Inferior parietal cortex (tissue), 1 donor: ENCODE data around the gene TCP10L.
"Not testable (repeated sequence)": the region's sequence is repeated elsewhere in the genome, so short reads cannot be mapped to it uniquely, and the experiment has no call there.

Experiments
- DNase-seq: peaks from one replicate; pipeline ENCODE4 v3.0.0-alpha.2; 2016; ENCODE audit errors: extremely low spot score

TCP10L gene

DNA sequence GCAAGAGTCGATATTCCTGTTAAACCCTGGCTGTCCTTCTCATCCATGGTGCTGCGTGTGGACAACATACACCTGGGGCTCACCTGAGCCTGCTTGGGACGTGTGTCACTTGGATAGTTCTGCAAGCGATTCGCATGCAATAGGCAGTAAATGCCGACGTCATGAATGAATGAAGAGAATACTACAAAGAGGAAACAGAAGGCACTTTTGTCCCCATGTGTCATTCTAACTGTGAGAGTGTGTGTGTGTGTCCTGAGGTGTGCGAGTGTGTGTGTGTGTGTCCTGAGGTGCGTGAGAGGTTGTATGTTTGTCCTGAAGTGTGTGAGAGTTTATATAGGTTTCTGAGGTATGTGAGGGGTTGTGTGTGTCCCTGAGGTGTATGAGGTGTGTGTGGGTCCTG is 647 bp upstream of the TCP10L start:
- DNase-seq, result no peak

DNA sequence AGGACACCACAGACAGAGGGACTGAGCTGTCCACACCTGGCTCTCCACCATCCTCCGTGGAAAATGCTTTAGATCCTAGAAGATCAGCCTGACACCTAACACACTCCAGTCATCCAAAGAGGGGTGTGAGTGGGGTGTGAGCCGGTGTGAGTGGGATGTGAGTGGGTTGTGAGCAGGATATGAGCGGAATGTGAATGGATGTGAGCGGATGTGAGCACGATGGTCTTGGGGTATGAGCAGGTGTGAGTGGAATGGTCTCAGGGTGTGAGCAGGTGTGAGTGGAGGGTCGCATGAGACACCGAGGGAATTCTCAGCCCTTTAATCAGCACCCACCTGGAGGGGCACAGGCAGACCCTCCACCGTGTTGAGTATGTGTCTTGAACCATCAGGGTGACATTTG is 851 bp downstream of the TCP10L start:
- DNase-seq, result no peak

DNA sequence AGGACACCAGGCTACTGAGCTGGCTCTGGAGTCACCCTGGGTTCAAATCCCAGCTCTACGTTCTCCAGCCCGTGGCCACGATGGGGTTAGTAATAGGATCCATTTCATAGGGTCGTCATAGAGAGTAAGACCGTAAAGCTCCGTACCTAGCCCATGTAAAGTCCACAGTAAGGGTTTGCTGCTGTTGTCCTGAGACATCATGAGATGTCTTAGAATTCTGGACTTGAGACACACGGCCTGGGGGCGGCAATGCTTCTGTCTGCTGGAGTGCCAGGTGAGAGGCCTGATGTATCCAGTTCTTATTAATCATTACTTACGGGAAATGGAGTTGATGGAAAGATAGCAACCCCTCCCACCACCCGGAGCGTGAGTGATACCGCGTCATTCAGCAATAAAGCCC is 3.6 kb downstream of the TCP10L start:
- DNase-seq, result no peak

DNA sequence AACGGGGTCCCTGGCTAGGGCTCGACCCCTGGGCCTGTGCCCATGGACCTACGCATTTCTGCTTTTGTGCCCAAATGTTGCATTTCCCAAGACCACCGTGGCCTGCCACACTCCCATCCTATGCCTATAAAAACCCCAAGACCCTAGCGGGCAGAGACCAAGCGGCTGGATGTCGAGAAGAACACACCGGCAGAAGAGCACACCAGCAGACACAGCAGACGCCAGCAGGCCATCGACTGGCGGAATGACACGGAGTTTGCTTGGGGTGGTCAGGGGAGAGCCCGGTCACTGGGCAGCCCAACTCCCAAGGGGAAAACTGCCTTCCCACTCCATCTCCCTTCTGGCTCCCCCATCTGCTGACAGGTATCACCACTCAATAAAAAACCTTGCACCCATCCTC is 4.4 kb downstream of the TCP10L start:
- no peak for DNase-seq

DNA sequence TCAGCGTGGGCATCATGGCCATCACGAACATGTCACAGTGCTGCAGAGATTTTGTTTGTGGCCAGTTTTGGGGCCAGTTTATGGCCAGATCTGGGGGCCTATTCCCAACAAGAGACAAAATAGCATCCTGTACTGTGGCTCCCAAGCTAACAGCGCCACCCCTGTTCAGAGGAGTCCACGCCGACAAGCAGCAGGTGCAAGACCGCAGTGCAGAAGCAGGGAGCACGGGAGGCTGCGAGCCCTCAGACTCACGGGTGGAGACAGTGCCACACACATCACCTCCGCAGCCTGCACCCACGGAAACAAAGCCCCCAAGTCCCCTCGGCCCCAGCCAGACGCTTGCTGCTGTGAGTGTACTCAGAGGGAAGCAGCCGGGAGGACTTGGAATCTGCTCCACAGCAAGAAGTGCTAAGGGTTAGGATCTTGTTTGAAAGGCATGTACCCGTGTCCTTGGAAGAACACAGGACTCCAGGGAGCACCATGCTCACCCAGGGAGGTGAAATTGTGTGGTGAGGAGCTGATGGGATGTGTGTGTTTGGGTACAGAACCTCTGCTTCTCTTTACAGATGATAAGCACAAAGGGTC is 7.1 kb downstream of the TCP10L start:
- no peak for DNase-seq

DNA sequence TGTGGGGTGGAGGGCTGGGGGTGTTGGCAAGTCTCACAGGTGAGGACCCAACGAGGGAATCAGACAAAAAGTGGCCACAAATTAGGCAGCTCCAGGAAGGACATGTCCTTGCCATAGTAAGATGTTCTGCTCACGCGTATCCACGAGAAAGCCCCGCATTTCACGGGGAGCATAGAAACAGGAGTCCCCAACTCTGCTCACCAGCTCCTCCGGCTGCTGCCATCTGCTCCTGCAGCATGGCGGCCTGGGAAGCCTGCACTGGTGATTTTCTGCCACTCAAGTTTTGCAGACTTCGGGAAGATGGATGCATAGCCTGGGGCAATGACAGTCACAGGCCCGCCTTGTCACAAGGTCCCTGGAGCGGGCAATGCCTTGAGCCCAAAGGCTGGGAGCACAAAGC is 9.3 kb downstream of the TCP10L start:
- DNase-seq, result no peak

DNA sequence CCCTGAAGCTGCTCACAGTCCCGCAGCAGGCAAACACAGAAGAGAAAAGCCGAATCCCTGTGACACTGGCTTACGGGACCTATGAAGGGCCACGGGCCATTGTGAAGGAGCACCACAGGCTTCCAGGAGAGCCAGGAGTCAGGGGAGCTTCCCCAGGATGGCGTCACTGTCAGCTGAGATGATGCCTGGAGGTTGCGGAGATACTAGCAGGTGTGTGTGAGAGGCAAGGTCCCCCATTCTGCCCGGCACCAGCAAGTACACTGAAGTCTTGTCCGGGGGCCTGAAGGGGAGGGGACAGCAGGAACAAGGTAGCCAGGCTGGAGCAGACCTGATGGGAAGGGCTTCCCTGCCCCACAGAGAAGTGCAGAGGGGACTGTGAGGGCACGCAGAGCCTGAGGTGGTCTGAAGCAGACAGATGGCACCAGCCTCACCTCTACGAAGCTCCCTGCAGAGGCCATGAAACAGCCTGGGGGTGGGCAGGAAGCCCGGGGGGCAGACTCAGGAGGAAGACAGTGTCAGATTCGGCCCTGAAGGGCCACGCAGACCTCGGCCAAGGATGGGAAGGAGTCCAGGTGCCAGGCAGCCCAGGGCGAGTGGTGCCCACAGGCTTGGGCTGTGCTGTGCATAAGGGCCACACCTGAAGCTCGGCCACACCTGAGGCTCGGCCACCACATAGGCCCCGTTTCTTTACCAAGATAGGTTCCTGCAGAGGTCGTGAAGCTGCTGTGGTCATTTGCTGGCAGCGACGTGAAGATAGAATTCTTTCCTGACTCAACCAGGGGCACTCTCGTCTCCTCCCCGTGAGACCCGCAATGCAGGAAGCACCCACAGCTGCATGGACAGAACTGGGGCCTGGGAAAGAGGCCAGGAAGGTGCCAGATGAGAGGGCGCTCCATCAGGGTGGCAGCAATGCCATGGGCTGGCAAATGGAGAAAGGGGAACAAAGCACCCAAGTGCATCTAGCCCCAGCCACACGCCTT is 10.1 kb downstream of the TCP10L start:
- DNase-seq, result no peak

DNA sequence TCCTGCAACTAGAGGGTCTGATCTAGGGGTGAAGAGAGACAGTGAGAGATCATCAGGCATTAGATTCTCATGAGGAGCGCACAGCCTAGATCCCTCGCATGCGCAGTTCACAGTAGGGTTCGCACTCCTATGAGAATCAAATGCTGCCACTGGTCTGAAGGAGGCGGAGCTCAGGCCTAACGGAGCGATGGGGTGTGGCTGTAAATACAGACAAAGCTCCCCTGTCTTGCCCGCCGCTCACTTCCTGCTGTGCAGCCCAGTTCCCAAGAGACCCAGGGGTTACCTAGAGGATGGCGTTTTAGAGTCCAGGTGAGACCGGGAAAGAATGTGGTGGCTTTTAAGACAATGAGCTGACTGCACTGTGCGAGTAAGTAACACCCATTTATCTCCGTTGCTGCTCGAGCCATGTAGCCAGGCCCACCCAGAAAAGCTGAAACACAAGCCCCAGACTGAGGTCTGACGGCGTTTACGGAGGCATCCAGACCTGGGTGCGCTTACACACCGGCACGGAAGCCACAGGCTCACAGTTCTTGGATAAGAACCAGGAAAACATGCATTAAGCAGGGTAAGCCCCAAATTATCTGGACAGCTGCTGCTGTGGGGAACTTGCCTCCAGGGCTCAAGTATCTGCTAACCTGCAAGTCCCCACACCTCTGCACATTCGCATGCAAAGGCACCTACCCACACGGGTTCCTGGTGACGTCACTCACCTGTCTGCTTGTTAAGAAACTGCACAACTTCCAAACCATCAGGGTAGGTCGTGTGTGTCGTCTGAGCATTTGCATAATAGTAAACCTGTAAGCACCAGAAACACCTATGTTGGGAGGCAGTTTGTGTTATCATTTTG is 12.5 kb downstream of the TCP10L start:
- DNase-seq, result no peak

DNA sequence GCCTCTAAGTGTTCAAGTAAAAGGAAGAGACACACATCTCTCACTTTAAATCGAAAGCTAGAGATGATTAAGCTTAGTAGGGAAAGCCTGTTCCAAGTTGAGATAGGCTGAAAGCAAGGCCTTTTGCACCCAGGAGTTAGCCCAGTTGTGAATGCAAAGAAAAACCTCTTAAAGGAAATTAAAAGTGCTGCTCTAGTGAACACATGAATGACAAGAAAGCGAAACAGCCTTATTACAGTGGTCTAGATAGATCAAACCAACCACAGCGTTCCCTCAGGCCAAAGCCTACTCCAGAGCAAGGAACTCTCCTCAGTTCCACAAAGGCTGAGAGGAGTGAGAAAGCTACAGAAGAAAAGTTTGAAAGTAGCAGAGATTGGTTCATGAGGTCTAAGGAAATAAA is 14.9 kb downstream of the TCP10L start:
- no peak for DNase-seq

DNA sequence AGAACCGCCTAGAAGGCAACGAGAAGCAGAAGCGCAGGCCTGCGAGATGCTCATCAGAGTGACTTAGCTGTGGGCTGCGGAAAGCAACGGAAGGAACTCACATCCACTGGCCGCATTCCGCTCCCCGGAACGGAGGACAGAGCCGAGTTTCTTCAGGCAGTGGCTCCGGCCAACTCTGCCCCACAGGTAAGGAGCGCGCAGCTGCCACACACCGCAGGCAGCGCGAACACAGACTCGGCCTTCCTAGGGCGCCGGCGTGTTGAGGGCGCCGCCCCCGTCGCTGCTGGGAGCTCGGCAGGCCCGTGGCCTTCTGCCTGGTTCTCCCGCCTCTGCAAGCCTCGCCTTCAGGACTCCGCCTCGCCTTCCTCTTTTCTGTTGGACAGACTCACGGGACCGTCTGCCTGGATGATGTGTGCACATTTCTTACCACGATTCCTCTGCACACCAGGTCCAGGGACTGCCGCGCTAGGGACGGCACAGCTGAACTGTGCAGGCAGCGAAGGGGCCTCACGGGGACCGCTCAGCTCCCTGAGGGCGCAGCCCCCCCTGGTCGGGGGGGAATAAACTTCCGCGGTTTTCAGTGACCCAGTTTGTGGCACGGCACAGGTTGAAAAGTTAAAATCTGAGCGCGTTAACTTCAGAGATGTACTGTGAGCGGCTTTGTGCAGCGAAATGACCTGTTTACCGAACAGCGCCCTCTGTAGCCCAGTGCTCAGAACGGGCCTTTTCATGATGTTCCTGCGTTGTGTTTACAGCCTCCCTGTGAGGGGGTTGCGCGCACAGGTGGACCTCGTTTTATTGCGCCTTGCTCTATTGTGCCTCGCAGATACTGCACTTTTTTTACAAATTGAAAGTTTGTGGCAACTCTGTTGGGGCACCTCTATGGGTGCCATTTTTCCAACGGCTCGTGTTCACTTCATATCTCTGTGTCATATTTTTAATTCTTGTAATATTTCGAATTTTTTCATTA is 15.8 kb downstream of the TCP10L start:
- peak; percentile 81 for DNase-seq

DNA sequence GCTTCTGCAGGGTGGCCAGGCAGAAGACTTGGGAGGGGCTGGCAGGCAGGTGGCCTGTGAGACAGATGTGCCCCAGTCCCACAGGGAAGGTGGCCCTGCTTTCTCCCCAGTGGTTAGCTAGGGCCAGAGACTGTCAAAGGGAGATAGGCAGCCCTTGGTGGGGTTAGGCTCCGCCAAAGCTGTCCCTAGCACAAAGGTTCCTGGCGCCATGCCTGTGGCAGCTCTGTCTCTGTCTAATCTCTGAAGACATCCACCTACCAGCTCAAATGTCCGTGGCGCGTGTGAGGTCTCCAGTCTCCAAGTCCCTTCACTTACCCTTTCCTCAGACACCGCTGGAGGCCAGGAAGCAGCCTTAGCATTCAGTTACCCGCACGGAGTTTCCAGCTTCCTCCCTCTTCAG is 17.7 kb downstream of the TCP10L start:
- DNase-seq, result no peak

DNA sequence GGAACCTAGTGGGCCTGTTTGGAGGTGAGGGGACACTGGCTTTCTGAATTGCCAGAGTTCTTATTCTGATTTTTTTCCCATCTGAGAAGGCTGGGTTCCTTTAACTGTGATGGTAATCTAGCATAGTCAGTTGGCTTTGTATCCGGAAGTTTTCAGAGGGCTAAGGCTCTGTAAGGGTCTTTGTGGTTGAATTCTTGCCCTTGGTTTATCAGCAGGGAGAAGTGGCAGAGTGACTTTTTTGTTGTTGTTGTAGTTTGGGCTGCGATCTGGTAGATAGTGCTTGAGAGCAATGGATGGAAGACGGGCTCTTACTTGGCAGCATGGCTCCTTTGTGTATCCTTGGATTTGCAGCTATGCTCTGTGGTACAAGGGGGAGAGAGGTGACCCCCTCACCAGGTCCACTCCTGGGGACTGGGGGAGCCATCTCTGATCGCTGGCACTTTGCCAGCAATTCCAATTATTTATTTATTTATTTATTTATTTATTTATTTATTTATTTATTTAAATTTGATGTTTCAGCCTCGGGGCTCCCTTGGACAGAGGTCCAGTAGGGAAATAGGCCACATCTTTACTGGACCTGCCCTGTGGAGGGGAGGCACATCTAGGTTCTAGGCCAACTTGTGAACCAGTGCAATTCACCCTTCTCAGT is 18.5 kb downstream of the TCP10L start:
- DNase-seq, result no peak

DNA sequence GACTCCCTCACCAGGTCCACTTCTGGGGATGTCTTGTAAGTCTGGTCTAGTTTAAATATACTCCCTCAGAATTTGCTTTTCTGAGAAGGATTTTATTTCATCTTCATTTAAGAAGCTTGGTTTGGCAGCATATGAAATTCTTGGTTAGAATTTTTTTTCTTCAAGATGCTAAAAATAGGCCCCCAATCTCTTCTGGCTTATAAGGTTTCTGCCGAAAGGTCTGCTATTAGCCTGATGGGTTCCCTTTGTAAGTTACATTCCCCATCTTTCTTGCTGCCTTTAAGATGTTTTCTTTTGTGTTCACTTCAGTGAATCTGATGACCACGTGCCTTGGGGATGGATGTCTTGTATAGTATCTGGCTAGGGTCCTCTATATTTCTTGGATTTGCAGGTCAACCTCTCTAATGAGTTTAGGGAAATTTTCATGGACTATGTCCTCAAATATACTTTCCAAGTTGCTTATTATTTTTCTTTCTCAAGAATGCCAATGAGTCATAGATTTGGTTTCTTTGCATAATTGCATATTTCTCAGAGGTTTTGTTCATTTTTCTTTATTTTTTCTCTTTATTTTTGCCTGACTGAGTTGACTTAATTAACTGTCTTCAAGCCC is 19.4 kb downstream of the TCP10L start:
- DNase-seq, result no peak

DNA sequence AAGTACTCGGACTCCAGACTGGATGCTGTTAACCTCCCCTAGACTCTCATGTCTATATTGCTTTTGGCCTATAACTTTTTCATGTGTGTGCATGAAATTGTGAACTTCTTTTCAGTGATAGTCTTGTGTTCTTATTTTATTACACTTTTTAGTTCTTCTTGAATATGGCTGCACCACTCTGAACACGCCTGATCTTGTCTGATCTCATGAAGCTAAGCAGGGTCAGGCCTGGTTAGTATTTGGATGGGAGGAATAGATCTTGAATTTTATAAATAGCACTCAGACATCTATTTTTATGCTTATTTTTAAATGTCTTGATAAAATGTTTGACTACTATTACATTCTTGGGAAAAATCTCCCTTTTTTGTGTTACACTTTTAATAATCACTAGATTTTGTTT is 22.4 kb downstream of the TCP10L start:
- no peak for DNase-seq

DNA sequence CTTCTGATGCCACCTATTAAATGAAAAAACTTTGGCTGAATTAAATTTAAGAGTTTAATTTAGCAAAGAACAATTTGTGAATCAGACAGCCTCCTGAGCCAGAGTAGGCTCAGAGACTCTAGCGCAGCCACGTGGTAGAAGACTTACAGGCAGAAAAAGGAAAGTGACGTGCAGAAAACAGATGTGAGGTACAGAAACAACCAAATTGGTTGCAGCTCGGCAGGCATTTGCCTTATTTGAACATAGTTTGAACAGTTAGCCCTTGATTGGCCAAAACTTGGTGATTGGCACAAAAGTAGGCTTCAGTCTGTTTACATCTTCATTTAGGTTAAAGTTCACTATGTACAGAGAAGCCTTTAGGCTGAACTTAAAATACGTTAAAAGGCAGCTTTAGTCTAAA is 22.9 kb downstream of the TCP10L start:
- DNase-seq, result peak; percentile 40

DNA sequence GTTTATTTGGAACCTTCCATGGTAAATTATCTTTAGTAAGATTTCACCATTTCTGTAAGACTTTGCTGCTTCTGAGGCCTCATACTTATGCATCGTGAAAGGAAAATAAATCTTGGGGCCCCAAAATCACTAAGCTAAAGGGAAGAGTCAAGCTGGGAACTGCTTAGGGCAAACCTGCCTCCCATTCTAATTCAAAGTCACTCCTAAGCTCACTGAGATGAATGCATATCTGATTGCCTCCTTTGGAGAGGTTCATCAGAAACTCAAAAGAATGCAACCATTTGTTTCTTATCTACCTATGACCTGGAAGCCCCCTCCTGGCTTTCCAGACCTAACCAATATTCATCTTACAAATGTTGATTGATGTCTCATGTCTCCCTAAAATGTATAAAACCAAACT is 23.8 kb downstream of the TCP10L start:
- not testable (repeated sequence) for DNase-seq

DNA sequence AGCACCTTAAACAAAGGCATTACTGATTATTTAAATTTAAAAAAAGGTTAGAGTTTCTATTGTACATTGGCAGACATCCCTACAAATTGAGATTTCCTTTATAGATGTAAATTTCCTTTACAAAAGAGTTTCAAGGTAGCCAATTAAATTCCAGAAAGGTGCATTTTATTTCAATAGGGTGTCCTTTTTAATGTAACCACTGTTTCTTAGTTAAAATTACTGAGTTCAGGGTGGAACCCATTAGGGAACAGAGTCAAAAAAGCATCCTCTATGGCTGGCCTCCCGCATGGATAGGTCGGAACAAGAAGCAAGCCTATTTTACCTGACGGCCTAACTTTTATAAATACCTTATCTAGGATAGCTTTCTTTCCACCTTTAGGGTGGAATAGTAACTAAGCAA is 24.4 kb downstream of the TCP10L start:
- no peak for DNase-seq

DNA sequence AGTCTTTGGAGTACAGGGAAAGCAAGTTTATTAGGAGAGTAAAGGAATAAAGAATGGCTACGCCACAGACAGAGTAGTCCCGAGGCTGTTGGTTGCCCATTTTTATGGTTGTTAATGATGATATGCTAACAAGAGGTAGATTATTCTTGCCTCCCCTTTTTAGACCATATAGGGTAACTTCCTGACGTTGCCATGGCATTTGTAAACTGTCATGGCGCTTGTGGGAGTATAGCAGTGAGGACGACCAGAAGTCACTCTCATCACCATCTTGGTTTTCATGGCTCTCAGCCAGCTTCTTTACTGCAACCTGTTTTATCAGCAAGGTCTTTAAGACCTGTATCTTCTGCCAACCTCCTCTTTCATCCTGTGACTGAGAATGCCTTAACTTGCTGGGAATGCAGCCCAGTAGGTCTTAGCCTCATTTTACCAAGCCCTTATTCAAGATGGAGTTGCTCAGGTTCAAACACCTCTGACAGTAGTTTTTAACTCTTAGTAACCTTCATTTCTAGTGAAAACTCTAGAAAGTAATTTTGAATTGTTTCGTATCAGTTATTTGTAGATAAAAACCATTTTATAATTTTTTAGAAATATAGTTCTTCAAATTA is 26.2 kb downstream of the TCP10L start:
- DNase-seq, result no peak

DNA sequence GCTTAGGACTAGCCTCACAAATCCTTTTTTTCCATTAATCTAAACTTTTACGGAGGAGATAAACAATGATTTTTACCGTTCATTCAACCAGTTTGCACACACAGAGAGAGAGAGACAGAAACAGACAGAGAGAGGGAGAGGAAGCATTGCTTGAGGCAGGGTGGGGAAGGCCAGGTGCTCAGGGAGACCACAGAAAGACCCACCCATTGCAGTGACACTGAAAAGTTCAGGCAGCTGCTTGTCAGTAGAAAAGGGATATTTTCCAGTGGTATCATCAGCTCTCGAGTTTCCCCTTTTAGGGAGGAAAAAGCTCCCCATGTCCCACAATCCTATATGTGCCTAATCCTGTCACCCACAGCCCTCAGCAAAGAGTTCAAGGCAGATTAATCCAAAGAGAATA is 27.2 kb downstream of the TCP10L start:
- DNase-seq, result no peak
